NCI-H69 (cell line): Measurements from ENCODE around the gene BACE2.
"Not testable (repeated sequence)": the region's sequence is repeated elsewhere in the genome, so short reads cannot be mapped to it uniquely, and the experiment has no call there.

ENCODE experiments used
- DNase-seq: peaks from one replicate; lab custom pipeline; 2025; lab: John Stamatoyannopoulos, UW

Gene BACE2

DNA sequence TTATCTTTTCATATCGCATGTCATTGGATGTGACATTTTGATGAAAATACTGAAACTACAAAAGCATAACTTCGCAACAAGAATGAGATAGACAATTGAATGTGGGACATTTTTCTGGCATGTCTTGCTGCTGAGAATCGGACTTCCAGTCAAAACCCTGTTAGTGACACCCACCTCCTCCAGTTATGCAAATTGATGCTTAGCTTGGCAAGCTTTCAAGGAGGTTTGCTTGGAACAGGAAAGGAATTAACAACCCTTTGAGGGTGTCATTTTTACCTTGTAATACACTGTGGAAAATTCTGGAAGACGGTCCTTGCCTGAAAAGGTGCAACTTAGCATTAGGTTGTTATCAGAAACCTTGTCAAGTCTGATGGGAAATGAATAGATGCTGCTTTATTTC, 109.9 kb downstream of the BACE2 start:
- DNase-seq: no peak

DNA sequence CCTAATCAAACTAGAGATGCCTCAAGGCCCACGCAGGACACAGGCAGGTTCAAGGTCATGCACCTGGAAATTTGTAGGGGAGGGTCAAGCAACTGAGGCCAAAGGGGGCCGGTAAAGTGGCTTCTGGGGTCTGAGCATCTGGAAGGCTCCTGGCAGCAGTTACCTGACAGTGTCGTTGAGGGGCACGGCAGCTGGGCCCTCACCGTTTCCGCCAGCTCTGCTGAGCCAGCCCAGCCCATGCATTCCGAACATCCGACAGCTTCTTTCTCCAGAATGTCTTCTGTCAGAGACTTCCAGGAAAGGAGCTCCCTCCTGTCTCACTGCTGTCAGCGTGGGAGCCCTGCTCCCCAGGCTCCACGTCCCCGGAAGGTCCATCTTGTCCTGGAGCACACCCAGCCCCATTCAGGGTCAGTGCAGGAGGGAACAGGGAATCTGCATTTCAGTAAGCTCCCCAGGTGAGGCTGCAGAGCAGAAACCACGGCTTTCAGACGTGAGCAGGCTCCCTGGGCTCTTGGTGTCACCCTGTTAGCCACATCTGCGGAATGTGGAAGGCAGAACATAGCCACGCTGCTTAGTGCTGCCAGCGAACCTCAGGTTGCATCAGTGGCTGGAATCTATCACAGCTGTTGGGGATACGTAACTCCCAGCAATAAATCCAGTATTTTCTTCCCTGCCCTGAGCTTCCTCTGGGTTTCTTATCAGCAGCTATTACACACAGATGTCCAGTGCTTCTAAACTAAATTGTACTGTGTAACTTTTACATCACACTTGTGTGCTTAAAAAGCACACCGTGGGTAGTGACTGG, 112.4 kb downstream of the BACE2 start:
- DNase-seq: no peak

DNA sequence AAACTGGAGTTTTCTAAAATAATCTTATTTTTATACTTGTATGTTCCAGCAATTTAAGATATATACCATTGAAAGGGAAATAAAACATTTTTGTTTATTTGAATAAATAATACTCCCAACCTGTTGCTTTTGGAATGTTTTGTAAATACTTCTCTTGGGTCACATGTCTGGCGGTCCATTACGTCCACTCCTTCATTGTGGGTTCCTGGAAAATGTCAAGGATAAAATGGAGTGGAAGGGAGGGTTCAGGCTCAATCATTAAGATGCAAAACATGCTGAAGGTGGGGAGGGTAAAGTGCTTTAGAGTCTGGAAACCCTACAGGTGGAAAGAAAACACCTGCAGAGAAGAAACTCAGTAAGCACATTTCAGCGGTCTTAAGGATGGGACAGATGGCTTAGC, 114.5 kb downstream of the BACE2 start:
- DNase-seq: no peak

DNA sequence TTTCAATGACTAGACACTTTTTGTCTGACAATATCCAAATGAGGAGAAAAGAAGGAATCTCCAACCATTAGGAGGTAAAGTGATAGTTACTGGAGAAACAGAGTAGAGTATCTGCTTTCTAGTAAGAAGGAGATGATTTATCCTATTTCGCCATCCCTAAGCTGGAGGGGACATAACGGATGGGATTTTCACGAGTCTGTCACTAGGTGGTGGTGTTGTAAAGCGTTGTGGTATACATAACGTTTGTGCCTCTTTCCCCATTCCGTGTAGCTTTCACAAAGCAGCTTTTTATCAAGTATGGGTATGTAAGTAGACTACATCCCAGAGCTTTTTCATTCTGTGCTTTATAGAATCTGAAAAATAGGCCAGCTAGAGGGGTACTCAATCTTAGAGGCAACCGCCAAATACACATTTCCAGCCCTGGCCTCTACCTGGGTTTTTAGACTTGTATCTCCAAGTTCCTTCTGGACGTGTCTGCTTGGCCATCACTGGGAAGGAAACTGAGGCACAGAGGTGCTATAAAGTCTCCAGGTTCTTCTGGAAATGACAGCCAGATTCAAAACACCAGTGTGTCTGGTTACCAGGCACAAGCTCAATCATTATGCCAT, 115.4 kb downstream of the BACE2 start:
- peak; percentile 76 for DNase-seq

DNA sequence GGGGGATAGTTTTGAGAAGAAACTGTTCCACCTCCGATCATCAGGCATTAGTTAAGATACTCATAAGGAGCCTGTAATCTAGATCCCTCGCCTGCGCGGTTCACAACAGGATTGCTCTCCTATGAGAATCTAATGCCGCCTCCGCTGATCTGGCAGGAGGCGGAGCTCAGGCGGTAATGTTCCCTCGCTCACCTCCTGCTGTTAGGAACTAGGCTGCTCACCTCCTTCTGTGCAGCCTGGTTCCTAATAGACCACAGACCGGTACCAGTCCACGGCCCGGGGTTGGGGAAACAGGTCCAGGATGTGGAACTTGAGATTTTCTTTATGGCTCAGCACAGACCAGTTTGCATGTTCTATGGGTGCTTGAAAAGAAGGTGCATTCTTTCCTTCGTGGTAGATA, 121.5 kb downstream of the BACE2 start:
- peak; percentile 71 for DNase-seq

DNA sequence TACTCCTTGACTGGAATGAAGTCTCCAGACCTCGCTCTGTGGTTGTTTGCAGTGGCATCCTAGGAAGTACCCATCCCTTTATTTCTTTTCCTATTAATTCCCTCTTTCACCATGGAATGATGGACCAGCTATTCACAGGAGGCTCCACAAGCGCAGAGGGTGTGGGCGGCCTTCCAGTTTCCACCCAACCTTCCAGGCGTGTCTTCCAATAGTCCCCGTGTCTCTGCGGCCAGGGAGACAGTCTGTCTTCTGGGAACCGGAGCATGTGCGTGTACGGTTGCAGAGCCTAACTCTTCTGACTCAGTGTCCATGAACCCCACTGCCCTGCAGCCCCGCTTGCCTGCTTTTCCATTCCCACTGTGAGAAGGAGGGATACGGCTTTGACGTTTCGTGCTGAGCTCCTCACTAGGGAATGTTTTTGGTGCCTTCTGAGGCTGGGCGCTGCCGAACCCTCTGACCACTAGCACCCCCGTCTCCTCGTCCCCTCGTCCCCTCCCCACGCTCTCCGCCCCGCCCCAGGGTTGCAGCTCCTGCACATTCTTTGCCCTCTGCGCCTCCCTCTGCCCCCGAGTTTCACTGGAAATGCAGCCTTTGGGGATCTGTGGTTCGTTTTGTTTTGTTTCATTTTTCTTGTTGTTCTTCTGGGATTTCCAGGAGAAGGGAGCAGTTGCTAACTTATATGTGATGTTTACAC, 122.3 kb downstream of the BACE2 start:
- peak; percentile 24 for DNase-seq

DNA sequence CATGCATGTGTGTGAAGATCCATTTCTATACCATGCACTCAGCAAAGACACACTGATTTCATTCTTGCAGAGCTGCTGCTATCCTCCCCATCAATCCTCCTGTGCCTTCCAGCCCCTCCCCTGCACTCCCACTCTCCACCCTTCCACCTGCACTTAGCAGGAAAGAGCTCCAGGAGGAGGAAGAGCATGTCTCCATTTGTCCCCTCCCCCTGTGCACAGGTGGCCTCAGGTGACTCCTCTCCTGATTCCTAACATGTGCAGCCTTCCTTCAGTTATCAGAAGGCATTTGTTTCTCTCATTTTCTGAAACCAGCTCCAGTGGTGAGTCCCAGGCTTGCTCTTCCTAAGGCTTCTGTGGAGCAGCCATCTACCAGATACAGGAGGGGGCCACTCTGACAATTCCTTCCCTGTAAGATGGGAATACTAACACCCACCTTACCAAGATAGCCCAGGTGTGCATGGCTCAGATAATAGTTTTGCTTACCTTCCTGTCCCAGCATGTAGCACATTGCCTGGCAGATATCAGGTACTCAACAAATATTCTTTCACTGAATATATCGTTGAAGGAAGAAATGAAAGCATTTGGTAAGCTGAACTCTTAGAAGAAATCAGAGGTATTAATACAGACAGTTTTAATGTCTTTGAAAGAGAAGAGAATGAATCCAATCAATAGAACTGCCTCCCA, 126.7 kb downstream of the BACE2 start:
- DNase-seq: peak; percentile 6

DNA sequence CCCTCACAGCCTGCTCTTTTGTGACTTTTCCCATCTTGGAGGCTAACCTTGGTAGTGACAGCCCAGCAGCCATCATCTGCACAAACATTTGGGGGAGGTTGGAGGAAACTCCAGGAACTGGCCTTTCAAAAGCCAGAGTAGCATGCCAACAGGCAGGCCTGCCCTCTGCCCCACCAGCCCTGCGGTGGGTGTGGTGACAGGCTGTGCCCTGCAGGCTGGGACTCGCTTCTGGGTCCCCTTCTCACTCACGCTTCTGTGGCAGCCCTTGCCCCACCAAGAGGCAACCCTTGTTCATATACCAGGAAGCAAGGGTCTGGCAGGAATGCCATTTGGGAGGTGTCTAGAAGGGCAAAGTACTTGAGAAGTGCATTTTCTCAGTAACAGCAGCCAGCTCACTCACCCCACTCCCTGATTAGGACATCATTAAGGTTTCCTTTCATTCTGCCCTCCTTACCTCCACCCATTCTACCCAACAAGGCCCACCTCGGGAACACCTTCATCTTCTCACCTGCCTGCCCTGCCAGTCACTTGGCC, 127.8 kb downstream of the BACE2 start:
- no peak for DNase-seq

DNA sequence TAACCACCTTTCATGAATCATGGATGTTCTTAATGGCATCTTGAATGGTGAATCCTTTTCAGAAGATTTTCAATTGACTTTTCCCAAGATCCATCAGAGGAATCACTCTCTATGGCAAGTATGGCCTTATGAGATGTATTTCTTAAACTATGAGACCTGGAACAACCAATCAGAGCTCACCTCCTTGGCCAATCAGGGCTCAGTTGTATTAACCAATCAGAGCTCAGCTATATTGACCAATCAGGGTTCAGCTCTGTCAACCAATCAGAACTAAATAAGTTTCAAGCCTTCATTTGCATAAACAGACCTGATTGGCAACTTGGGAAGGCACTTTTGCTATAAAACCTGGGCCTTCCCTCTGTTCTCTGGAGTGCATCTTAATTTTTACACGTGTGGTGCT, 135.0 kb downstream of the BACE2 start:
- no peak for DNase-seq

DNA sequence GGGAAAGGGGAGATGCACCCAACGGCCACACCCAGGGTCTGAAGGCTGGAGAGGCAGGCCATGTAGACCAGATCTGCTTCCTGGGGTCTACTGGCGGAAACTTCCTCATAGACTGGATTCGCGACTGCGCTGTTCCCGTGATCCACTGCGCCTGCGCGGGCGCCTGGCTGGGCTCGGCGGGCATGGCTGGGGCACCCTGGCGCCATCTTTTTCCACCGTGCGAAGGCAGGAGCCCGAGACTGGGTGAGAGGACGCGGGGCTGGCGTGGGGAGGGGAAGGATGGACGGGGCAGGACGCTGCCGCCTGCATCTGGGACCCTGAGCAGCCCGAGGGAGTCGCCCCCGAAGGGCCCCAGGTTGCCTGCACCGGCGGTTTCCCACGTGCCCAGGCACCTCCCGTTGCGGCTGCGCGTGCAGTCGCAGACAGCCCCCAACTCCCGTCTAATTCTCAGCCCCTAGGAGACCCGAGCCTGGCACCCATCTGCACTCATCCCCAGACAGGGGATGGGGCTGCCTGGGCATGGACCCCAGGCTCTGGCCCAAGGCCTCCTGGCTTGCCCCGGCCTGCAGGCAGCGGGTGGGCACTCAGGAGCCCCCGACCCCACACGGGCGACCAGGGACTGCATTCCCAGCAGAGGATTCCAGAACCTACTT, 136.2 kb downstream of the BACE2 start:
- no peak for DNase-seq

DNA sequence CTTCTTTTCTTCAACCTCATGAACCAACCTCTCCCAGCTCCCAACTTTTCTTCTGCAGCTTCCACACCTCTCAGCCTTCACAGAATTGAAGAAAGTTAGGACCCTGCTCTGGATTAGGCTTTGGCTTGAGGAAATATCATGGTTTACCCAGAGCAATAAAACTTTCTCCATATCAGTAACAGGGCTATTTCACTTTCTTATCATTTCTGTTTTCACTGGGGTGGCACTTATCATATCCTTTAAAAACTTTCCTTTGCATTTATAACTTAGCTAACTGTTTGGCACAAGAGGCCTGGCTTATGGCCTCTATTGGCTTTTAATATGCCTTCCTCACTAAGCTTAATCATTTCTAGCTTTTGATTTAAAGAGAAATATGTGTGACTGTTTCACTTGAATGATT, 139.3 kb downstream of the BACE2 start:
- DNase-seq: no peak

DNA sequence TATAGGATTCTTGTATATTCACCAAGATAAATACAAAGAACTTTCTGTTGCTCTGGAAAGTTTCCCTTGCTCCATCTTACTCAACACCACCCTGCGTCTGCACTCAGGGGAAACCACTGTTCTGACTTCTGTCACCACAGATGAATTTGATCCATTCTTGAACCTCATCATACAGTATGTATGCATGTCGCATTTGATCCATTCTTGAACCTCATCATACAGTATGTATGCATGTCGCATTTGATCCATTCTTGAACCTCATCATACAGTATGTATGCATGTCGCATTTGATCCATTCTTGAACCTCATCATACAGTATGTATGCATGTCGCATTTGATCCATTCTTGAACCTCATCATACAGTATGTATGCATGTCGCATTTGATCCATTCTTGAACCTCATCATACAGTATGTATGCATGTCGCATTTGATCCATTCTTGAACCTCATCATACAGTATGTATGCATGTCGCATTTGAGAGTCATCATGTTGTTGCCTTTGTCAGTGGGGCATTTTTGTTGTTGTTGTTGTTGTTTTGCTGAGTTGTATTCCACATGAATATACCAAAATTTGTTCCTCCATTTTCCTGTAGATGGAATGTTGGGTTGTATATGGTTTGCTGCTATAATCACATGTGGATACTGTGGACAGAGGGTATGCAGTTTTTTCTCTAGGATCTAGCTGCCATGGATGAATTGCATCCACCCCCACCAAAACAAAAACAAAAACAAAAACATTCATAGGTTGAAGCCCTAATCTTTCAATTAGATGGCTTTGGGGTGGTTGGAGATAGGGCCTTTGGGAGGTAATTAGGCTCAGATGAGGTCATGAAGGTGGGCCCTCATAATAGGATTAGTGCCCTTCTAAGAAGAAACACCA, 145.6 kb downstream of the BACE2 start:
- DNase-seq: not testable (repeated sequence)

DNA sequence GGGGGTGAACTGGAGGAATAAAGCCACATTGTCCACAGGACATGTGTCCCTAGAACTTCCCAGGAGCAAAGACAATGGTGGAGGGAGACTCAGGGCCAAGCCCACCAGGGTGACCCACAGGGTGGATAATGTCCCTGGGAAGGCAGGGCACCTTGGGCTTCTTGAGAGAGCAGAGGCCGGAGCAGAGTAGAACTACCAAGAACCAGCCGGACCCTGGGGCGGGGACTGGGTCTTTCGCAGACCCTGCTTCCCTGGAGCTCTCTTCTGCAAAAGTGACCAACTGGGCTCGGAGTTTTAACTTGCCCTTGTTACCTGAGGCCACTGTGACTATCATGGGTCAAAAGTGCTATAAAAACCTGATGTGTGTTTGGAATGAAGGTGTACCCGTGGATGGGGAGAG, 147.8 kb downstream of the BACE2 start:
- no peak for DNase-seq

DNA sequence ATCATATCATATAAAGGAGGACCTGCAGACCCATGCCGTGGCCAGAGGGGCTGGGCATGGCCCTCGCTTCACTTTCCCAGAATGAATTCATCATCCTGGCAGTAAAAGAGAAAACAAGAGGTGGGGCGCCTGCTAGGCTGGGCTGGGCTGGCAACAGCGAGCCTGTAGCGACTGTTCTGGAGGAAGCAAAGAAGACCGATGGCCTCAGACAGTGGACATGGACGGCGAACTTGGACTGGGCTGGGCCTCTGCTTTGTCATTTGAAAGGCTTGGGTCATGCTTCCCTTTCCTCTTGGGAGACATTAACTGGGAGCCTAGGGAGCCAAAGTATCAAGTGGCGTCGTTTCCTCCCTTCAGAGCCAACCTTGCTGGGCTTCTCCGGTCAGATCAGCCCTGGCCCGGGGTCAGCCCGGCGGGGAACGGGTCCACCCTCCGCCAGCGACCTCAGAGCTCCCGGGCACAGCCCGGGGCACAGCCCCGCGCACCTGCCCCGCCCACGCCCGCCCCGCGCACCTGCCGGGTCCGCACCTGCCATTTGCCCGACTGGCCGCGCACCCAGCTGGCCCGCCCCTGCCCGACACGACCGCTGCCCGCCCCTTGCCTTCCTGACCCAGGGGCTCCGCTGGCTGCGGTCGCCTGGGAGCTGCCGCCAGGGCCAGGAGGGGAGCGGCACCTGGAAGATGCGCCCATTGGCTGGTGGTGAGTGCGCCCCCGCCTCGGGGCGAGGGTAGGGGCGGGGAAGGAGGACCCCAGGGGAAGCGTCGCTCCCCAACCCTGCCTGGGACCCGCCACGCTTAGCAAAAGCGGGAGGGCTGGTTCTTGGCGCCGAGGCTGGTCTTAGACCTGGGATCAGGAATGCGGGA, 148.5 kb downstream of the BACE2 start, which contains the start of gene FAM3B:
TSS of gene FAM3B (plus strand) at position 602 of the 863 bp plus-strand sequence. CDS start at position 681, 79 bp downstream.
- peak; percentile 16 for DNase-seq

DNA sequence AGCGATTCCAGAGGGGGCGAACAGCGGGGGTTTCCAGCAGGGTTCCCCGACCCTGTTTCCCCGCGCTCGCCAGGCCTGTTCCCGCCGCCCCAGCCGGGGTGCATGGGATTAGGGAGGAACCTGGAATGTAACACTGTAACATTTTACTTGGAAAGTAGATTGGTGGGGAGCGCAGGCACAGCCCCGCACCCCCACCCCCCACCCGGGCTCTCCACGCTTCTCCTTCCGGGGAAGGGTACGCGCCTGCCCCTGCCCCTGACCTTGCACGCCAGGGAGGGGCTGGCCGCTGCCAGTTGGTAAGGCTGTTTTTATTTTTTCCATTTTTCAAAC, 149.1 kb downstream of the BACE2 start:
- no peak for DNase-seq

DNA sequence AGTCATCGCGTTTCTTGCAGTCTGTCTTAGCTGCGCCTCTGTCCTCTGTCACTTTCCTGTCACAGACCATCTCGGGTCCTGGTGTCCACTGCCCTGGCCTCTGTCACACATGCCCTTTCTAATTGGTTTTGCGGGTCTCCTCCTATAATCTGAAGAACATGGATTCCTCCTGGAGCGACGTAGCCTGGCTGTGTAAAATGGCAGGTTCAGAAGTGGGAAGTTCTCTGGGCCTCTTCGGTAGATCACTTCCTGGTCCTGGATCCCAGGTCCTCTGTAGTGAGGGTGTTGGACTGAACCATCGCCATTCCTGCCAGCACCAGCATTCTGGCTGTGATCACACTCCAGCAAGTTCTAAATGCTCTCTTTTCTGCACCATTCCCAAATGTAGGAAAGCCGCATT, 149.5 kb downstream of the BACE2 start:
- DNase-seq: no peak

DNA sequence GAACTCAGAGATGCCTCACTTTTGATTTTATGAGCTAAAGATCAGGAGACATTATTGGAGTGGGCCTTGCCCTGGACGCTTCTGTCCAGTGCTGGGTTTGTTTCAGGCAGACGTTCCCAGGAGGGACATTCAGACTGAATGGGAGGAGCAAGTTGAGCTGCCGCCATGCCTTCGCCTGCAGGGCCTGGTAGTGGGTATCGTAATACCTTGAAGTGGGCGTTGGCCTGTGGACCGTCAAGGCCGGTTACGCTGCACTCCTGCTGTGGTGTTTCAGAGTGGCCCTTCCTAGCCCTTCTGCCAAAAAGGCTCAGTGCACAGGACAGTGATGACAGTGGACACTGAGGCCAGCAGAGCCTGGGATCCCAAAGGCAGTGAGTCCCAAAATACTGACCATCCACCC, 150.3 kb downstream of the BACE2 start:
- no peak for DNase-seq

DNA sequence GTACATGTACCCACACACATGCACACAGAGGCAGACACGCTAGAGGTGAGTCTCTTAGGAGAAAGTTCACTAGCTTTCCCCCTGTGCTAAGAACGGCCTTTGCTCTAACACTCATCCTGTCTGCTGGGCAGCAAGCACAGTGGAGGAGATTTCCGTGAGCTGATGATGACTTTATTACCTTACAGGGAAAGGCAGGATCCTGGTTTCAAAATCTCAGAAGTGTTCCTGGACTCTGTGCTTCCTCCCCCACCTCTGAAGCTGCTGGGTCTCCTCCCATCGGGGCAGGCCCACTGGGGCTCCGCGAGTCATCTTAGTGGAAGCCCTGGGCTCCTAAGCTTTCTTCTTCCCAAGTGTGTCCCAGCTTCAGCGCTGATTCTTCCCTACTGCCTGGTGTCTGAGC, 151.3 kb downstream of the BACE2 start:
- DNase-seq: no peak

DNA sequence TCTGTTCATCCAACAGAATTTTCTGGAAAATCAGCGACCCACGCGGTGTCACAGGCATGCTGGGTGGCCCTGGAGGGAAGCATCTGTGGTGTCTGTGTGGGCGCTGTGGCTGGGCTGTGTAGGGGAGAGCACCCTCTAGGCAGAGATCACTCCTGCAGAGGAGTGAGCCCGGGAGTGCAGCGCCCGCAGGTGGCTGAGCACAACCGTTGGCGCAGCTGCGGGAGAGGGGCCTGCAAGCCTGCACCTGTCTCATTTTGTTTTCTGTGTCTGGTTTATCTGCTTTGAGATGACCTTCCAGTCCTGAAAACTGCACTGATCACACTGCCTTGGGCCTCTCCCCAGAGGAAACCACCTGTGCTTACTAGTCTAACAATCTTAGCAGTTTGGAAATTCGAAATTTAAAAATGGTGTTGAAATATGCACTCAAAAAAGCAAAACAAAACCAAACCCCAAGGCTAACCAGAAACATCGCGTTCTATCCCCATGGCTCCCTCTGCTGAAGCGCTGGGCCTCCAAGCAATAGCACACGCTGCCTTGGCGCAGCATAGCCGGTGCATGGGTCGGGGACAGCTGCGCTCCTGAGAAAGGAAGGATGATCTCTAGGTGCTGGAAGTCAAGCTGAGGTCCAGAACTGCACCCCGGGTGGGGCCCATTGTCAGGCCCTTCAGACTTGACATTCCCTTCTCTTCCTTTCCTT, 153.4 kb downstream of the BACE2 start:
- DNase-seq: peak; percentile 45
